ENCODE data around the gene ZNF423.

- TF ChIP-seq BHLHE40 (IDR thresholded peaks at IDR 0.05; ENCODE audit: borderline replicate concordance) (no peak), SP1 (IDR thresholded peaks at IDR 0.05) (no peak), SUZ12 (IDR thresholded peaks at IDR 0.05) (no peak), FOXK2 (IDR thresholded peaks at IDR 0.05) (no peak), FOXA1 (IDR thresholded peaks at IDR 0.05) (no peak)
Observed at GRCh38 chr16:49497466-49497865, 358.4 kb downstream of the ZNF423 start.
